ENCODE results near the gene NOC2L. TPM values are rescaled to one million over a fixed set of nuclear protein-coding genes. Genes with fewer than 3 reads are reported as not detected.

NOC2L gene
- total and polyA plus RNA-seq, 9 of the 15 experiments (the other 6 are each of a cell fraction or from before 2014, with no cell fraction given): 4.0 to 410 (median 200) TPM

GRCh38 chr1:996851-997712, 38.0 kb upstream of the NOC2L start:
- CTCF ChIA-PET (ENCODE audit: low intra/inter-chr PET ratio): no interaction called here
- Histone ChIP-seq H3K36me3 (ENCODE audit: control insufficient read depth, insufficient read depth, low read length) (no peaks in the 10 kb centered on the region), H3K4me3 (no peak overlapping the region), H4K20me1 (replicated peaks; ENCODE audit: control insufficient read depth, insufficient read depth, low read length) (peaks cover 9% of the 10 kb centered on the region; the same call in 1 of the 2 replicates), H3K4me2 (ENCODE audit: insufficient read depth, low read length) (no peak overlapping the region), H3K79me2 (ENCODE audit: control insufficient read depth, insufficient read depth, low read length) (peaks cover 15% of the 10 kb centered on the region; the same call in 2 of the 3 replicates), H3K9me1 (ENCODE audit: control insufficient read depth, insufficient read depth, low read length) (no peaks in the 10 kb centered on the region), H3K9ac (ENCODE audit: insufficient read depth in 1 of 2, low read depth in 2 of 2, low read length in 2 of 2) (peak overlapping the region in 1 of 2 experiments; percentile 24; a peak in 1 of 4 replicates), H3K9me3 (replicated peaks; ENCODE audit: control insufficient read depth, insufficient read depth, low read depth, low read length) (no peaks in the 10 kb centered on the region), H3K27me3 (ENCODE audit: control insufficient read depth in 2 of 2, insufficient read depth in 2 of 2, low read length in 2 of 2) (peaks cover 0 to 8% of the 10 kb centered on the region in 2 experiments; a peak in 1 of 5 replicates), H3K27ac (ENCODE audit: extremely low read depth, low read depth, low read length) (no peak overlapping the region), H3K4me1 (replicated peaks in 1 of 2; ENCODE audit: control insufficient read depth in 2 of 2, insufficient read depth in 2 of 2, low read length in 2 of 2) (peaks cover 4 to 71% of the 10 kb centered on the region in 2 experiments; a peak in 4 of 5 replicates), H2AFZ (ENCODE audit: low read depth, low read length) (no peak overlapping the region)
- BruUV-seq (replicated peaks): no TSS peak
- 24% methylated on average over 18 of the region's 24 CpGs for WGBS (ENCODE audit: insufficient coverage, low coverage, missing lambda C conversion rate)
- POLR2A ChIA-PET: interaction anchor here (0.7 to 1.9 kb wide), 8 partner anchors 8 to 206 kb away, joined by 3 to 8 read pairs (median 4); partner anchors contain the start of genes ISG15 and PERM1
- FAIRE-seq (no peak), DNase-seq (ENCODE audit: extremely low read depth in 1 of 4, low spot score in 3 of 4) (peak in 2 of 4 experiments; percentile 11 to 15), ATAC-seq (no peak)
- intact Hi-C loops (cut with micrococcal nuclease) (no loop called here), in situ Hi-C loops (cut with MboI) (no loop called here)
- TF ChIP-seq KDM5B (IDR thresholded peaks at IDR 0.05; ENCODE audit: insufficient replicate concordance, low read depth, low read length) (peak; percentile 15), TFAP4 (CRISPR knock-in tag; IDR thresholded peaks at IDR 0.05; ENCODE audit: borderline replicate concordance) (peak; percentile 49; the same call in 1 of the 2 replicates), GATAD2B (IDR thresholded peaks at IDR 0.05; ENCODE audit: borderline replicate concordance) (no peak), ZNF57 (CRISPR knock-in tag; IDR thresholded peaks at IDR 0.05) (no peak), POLR2G (IDR thresholded peaks at IDR 0.05; ENCODE audit: low read depth, low read length) (peak; percentile 22; the same call in 1 of the 2 replicates), HINFP (tag; conservative IDR thresholded peaks at IDR 0.05; ENCODE audit: low read depth) (no peak), ARNT (IDR thresholded peaks at IDR 0.05) (no peak), NELFE (IDR thresholded peaks at IDR 0.05; ENCODE audit: insufficient read depth, insufficient read length) (no peak), ATF6 (CRISPR knock-in tag; IDR thresholded peaks at IDR 0.05) (no peak), NCOR1 (IDR thresholded peaks at IDR 0.05) (no peak), TCFL5 (CRISPR knock-in tag; conservative IDR thresholded peaks at IDR 0.05) (no peak), ELF2 (CRISPR knock-in tag; IDR thresholded peaks at IDR 0.05) (no peak), GABPB1 (CRISPR knock-in tag; IDR thresholded peaks at IDR 0.05) (no peak)
